ENCODE data around the gene ENDOD1. TPM values are rescaled to one million over a fixed set of nuclear protein-coding genes. Genes with fewer than 3 reads are reported as not detected.
"Not testable (repeated sequence)": the region's sequence is repeated elsewhere in the genome, so short reads cannot be mapped to it uniquely, and the experiment has no call there.

Gene ENDOD1
- total RNA-seq, 1 donor from 2014 or later = 32.2 TPM

DNA sequence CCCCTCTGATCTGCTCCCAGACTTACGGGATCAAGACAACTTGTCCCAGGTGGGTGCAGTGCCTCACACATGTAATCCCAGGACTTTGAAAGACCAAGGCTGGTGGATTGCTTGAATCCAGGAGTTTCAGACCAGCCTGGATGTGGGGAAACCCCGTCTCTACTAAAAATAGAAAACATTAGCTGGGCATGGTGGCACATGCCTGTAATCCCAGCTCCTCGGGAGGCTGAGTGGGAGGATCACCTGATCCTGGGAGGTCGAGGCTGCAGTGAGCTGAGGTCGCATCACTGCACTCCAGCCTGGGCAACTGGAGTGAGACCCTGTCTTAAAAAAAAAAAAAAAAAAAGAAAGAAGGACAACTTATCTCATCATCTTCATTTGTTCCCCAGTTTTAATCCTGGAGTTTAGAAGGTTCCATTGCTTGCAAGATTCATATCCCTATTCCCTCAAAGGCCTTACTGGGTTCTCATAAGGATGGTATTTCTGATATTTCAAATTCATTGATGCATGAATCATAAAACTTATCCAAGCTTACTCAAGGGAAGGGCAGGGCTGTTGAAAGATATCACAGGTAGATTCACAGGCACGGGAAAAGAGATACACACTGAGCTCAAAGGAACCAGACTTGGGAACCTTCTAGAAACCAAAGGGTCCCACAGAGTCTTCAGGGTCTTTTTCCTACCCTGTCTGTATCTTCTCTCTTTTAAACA lies 14.6 kb downstream of the ENDOD1 start:
- H3K9me3 ChIP-seq = no peaks in the 10 kb centered on the region
- no peak overlapping the region for H3K27ac ChIP-seq
- no peak for ATAC-seq
- no peaks in the 10 kb centered on the region for H3K27me3 ChIP-seq
- intact Hi-C loops (cut with DNase I) = no loop called here
- peaks cover 6% of the 10 kb centered on the region for H3K4me1 ChIP-seq
- no peak overlapping the region for H3K4me3 ChIP-seq
- DNase-seq = no peak
- H3K36me3 ChIP-seq = no peaks in the 10 kb centered on the region
- TF ChIP-seq, protein P1, sequence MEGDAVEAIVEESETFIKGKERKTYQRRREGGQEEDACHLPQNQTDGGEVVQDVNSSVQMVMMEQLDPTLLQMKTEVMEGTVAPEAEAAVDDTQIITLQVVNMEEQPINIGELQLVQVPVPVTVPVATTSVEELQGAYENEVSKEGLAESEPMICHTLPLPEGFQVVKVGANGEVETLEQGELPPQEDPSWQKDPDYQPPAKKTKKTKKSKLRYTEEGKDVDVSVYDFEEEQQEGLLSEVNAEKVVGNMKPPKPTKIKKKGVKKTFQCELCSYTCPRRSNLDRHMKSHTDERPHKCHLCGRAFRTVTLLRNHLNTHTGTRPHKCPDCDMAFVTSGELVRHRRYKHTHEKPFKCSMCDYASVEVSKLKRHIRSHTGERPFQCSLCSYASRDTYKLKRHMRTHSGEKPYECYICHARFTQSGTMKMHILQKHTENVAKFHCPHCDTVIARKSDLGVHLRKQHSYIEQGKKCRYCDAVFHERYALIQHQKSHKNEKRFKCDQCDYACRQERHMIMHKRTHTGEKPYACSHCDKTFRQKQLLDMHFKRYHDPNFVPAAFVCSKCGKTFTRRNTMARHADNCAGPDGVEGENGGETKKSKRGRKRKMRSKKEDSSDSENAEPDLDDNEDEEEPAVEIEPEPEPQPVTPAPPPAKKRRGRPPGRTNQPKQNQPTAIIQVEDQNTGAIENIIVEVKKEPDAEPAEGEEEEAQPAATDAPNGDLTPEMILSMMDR (IDR thresholded peaks at IDR 0.05) = no peak

DNA sequence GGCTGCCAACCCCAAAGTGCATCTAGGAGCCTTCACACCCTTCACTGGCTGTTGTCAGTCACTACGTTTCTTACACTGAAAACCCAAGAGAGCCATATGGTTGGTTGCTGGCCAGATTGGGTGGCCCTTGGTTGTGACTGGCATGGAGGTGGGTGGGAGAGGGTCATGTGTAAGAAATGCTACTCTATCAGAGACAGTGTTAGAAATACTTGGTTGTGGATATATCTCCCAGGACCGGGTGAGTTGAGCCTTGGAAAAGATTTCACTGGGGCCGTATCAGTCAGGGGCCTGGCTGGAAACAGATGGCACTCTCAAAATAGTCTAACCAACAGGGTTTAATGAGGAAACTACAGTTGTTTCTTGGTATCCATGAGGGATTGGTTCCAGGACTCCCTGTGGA lies 15.2 kb downstream of the ENDOD1 start:
- Histone ChIP-seq H3K27me3 (no peaks in the 10 kb centered on the region), H3K36me3 (no peaks in the 10 kb centered on the region), H3K9me3 (no peaks in the 10 kb centered on the region), H3K4me3 (no peak overlapping the region), H3K27ac (no peak overlapping the region), H3K4me1 (peaks cover 10% of the 10 kb centered on the region)
- intact Hi-C loops (cut with DNase I) = no loop called here
- TF ChIP-seq, protein P1 (IDR thresholded peaks at IDR 0.05) = no peak
- ATAC-seq (no peak), DNase-seq (no peak)

DNA sequence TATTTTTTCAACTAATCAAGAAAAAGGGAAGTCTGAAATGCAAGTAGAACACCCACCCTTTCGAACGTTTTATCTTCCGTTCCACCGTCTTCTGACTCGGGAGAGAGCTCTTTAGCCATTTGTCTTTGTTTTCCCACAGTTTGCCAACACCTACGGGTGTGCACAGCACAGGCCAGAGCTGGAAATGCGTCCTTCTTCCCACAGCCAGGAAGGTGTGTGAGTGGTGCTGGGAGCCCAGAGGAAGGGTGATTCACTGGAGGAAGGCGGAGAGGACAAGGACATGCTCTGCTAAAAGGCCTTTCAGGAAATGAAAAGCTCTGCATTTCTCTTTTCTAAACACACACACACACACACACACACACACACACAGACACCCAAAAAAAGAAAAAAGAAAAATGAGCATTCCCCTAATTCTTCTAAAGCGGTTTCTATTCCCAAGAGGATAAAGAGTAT lies 18.5 kb downstream of the ENDOD1 start:
- peak; percentile 65 for ATAC-seq
- intact Hi-C loops (cut with DNase I) = no loop called here
- H3K4me3 ChIP-seq = no peak overlapping the region
- no peaks in the 10 kb centered on the region for H3K36me3 ChIP-seq
- TF ChIP-seq, protein P1 (IDR thresholded peaks at IDR 0.05) = no peak
- H3K4me1 ChIP-seq = peaks cover 13% of the 10 kb centered on the region
- H3K27me3 ChIP-seq = no peaks in the 10 kb centered on the region
- peak overlapping the region; percentile 79 for H3K27ac ChIP-seq
- no peak for DNase-seq
- no peaks in the 10 kb centered on the region for H3K9me3 ChIP-seq

DNA sequence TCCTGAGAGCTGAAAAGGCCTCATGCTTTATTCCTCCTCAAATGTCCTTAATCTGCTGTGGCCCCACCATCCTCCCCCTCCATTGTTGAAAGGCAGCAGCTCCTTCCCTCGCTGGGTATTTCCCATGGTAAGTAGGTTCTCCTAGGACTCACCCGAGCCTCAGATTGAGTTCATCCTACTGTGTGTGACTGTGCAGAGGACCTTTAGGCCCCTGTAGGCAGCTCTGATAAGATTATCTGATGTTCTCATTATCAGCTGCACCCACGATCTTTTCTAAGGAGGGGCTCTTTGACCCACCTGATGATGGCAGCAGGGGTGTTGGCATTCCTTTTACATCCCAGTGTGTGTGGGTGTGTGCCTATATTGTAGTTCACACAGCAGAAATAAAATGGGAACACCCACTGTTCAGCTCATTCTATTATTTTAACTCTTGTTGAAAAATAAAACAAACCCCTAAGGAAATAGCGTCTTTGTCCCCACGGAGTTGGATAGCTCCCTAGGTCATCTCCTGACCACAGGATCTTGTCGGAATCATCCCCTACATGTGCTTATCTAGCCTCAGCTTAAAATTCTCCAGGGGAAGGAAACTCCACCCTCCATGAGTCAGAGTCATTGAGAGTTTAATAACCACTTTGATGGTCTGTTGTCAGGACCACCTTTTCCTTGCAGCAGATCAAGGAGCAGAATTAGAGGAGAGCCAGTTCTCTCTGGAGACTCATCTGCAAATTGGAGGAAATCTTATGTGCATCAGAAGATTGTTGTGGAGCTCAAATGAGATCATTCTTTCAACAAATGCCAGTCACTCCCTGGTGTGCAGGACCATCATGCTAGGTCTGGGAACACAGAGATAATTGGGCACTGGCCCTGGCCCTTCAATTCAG lies 19.3 kb downstream of the ENDOD1 start:
- Histone ChIP-seq H3K9me3 (no peaks in the 10 kb centered on the region), H3K4me3 (no peak overlapping the region), H3K27me3 (no peaks in the 10 kb centered on the region), H3K36me3 (no peaks in the 10 kb centered on the region), H3K4me1 (peaks cover 13% of the 10 kb centered on the region), H3K27ac (peak overlapping the region; percentile 79)
- intact Hi-C loops (cut with DNase I) = no loop called here
- DNase-seq (no peak), ATAC-seq (peak; percentile 60)
- TF ChIP-seq, protein P1 (IDR thresholded peaks at IDR 0.05) = no peak

DNA sequence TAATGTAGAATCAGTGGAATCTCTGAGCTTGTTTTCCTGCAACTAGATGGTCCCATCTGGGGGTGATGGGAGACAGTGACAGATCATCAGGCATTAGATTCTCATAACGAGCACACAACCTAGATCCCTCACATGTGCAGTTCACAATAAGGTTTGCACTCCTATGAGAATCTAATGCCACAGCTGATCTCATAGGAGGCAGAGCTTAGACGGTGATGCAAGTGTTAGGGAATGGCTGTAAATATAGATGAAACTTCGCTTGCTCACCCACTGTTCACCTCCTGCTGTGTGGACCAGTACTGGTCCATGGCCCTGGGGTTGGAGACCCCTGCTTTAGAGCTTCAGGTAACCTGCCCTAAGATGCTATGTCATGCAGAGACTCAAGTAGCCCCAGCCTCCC lies 21.8 kb downstream of the ENDOD1 start:
- H3K36me3 ChIP-seq; ATAC-seq; intact Hi-C loops (cut with DNase I); H3K27ac ChIP-seq; H3K9me3 ChIP-seq; H3K27me3 ChIP-seq; H3K4me3 ChIP-seq; DNase-seq: not testable (repeated sequence)
- H3K4me1 ChIP-seq = peaks cover 13% of the 10 kb centered on the region

All from upper lobe of right lung (tissue), 1 donor.